Activated CD4-positive, CD25-positive, alpha-beta regulatory T cell treated with anti-CD3 and anti-CD28 coated beads, Interleukin-2, amount 50 U/mL, for 24 hours (primary cell): ENCODE data around the gene GABRB3.

Experiments used
- ATAC-seq, 2 donors: fragments of 150-1000 bp; cut with Tn5 transposase; one replicate each; pipeline ENCODE4 v1.10.0; 2021; ENCODE audit warnings: mild to moderate bottlenecking in 1 of 2, moderate library complexity in 1 of 2

The GABRB3 gene

DNA sequence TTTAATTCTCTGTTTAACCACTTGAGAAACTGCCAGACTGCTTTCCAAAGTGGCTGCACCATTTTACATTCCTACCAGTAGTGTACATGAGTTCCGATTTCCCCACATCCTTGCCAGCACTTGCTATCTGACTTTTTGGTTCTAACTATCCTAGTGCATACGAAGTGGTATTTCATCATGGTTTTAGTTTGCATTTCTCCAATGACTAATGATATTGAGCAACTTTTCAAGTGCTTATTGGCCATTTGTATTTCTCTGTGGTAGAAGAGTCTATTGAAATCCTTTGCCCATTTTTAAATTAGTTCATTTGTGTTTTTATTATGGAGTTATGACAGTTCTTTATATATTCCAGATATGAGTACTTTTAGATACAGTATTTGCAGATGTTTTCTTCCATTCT is 247.8 kb downstream of the GABRB3 start:
- no peak for ATAC-seq

DNA sequence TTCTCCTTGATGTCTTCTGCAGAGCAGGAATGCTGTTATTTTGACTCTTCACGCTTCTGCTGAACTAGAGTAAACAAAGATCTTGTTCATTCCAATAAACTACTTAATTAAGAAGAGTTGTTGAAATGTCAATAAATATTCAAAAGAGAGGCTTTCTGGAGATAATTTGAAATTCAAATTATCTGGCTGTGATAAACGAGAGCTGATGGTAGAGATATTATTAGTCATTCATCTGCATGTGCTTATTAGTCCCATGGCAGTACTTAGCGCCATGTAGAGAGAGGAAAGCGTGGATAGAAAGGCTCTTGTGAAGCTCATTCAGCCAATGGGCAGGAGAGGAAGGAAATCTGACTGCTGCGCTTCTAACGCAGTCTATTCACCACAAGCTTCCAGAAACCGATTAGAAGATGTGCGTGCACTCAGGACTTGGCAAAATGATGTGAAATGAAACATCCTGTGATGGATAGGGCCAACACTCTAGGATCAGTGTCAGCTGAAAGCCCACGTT is 251.1 kb downstream of the GABRB3 start:
- no peak for ATAC-seq

DNA sequence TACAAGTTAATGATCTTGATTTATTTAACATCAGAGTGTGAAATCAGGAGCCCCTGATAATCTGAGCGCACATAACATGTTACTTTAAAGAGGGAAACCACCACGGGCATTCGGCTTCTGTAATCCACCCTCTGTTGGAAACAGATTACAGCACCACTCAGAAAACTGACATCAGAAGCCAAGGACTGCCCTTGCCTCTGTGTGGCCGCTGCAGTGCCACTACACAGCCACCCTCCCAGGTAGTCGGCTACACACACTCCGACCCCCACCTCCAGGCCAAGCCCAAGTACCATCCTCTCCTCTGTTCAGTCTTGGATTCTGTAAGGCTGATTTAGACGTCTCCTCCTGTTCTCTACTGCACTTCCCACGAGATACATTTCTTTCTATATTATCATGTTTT is 251.7 kb downstream of the GABRB3 start:
- no peak for ATAC-seq

DNA sequence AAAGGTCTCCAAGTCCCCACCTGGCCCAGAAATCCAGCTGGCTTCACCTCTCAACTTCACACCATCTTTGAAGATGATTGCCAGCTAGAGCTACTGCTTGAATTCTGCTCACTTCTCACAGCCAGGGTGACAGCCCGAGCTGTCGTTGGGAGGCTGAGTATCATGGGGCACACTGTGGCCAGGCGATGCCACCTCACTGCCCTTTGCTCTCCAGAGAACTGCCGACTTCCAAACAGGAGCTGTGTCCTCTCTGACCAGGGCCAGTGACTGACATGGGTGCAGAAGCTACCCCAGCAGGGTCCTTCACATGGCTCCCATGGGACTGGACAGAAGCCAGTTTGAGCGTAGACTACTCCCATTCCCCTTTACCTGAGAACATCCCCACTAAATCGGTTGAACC is 254.0 kb downstream of the GABRB3 start:
- ATAC-seq: no peak

DNA sequence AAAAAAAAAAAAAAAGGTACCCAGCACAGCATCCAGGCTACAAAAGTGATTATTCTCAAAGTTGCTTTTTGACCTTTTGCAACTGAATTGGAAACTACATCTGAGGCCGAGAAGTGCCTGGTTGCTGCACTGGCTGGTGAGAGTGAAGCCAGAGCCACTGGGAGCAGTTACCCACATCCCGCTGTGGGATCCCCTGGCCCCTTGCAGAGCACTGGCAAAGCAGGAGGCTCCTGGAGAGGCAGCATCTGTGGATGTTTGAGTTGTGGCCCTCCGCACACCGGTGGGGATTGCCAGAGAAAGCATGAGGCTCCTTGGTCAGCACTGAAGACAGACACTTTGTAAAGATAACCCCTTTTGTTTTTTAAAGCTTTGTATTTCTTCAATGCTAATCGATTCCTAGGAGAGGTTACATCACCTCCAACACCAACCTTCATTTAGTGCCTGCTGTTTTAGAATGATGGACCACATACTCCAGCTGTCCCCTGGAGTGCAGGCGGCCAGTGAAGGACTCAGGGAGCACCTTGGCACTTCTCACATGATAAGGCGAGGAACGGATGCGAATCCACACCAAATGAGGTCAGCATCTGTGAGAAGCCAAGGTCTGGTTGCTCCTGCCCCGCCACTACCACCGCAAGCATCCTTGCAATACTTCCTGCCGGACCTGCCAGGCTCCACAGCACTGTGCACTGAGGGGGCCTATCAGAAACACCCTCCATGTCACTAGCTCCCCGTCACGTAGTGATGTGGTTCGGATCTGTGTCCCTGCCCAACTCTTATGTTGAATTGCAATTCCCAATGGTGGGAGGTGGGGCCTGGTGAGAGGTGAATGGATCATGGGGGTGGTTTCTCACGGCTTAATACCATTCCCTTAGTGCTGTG is 256.5 kb downstream of the GABRB3 start:
- no peak for ATAC-seq

DNA sequence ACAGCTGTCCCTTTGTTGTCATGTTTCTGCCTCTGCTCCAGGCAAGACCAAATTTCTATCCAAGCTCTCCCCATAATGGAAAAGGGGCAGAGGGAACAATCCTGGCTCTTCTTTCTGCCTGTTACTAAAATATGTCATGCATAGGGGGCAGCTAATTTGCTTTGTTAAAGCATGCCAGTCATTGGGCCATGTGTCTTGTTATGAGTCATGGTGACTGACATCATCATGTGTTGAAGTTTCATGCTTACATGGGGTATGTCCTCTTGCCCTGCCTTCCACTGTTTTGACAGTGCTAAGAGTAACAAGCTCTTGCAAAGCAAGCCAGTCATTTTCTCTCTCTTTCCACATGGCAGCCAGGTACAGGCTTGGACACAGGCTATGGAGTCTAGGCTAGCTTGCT is 268.9 kb downstream of the GABRB3 start:
- no peak for ATAC-seq
